ENCODE results near the gene CACNA1C.

DNA sequence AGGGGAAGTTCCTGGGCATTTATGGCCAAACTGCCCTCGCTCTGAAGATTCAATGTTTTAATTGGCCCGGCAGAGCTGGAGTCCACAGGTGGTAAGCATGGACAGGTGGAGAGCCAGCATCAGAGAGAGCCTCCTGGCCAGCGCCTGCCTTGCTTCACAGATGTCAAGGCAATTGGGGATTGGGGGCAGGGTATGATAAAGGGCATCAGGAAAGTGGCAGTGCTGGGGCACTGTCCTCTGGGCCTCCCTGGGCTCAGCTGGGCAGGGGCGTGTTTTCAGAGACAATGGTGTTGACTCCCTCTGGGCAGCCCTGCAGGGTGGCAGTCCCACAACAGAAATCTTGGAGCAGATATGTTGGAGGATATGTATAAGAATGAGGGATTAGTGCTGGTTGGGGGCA is 237.3 kb downstream of the CACNA1C start:
- TF ChIP-seq, protein P1, sequence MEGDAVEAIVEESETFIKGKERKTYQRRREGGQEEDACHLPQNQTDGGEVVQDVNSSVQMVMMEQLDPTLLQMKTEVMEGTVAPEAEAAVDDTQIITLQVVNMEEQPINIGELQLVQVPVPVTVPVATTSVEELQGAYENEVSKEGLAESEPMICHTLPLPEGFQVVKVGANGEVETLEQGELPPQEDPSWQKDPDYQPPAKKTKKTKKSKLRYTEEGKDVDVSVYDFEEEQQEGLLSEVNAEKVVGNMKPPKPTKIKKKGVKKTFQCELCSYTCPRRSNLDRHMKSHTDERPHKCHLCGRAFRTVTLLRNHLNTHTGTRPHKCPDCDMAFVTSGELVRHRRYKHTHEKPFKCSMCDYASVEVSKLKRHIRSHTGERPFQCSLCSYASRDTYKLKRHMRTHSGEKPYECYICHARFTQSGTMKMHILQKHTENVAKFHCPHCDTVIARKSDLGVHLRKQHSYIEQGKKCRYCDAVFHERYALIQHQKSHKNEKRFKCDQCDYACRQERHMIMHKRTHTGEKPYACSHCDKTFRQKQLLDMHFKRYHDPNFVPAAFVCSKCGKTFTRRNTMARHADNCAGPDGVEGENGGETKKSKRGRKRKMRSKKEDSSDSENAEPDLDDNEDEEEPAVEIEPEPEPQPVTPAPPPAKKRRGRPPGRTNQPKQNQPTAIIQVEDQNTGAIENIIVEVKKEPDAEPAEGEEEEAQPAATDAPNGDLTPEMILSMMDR (IDR thresholded peaks at IDR 0.05; ENCODE audit: low read depth, low read length, poor library complexity, severe bottlenecking) = no peak
- TF ChIP-seq EZH2phosphoT487 (IDR thresholded peaks at IDR 0.05; ENCODE audit: borderline replicate concordance, low read length) = no peak

Measured in DOHH2 (cell line).